Astrocyte (in vitro differentiated cells and primary cell): ENCODE measurements around the gene PRSS57. TPM values are rescaled to one million over a fixed set of nuclear protein-coding genes. Genes with fewer than 3 reads are reported as not detected.

Source experiments
- DNase-seq: peaks from one replicate; pipeline ENCODE4 v3.0.0-alpha.2; 2010; ENCODE audit warnings: low read depth
- FAIRE-seq: peaks from 2 replicates; lab custom pipeline; 2011; peaks lifted over from hg19 to GRCh38; lab: Jason Lieb, UNC
- H2AFZ ChIP-seq: 2 replicates; pipeline ENCODE4 v1.6.0; 2012; ENCODE audit warnings: low read depth, low read length, inconsistent platforms
- H3K27ac ChIP-seq: 2 replicates; pipeline ENCODE4 v1.5.1; 2011; ENCODE audit warnings: low read depth, low read length, inconsistent platforms
- H3K27me3 ChIP-seq: 2 replicates; pipeline ENCODE4 v1.6.0; 2011; ENCODE audit warnings: low read length, inconsistent platforms; ENCODE audit not compliant: insufficient read depth
- H3K36me3 ChIP-seq: 2 replicates; pipeline ENCODE4 v1.5.1; 2011; ENCODE audit warnings: low read length, inconsistent platforms; ENCODE audit not compliant: insufficient read depth
- H3K4me1 ChIP-seq: 2 replicates; pipeline ENCODE4 v1.5.1; 2011; ENCODE audit warnings: low read length, inconsistent platforms; ENCODE audit not compliant: insufficient read depth
- H3K4me2 ChIP-seq: 2 replicates; pipeline ENCODE4 v1.6.0; 2012; ENCODE audit warnings: low read length, inconsistent platforms
- H3K4me3 ChIP-seq: 2 replicates; pipeline ENCODE4 v1.5.1; 2011; ENCODE audit warnings: low read depth, mild to moderate bottlenecking, low read length, inconsistent platforms; ENCODE audit not compliant: insufficient read depth
- H3K79me2 ChIP-seq: 2 replicates; pipeline ENCODE4 v1.6.0; 2012; ENCODE audit warnings: mild to moderate bottlenecking, low read length, inconsistent platforms; ENCODE audit not compliant: insufficient read depth
- H3K9ac ChIP-seq: 2 replicates; pipeline ENCODE4 v1.6.0; 2012; ENCODE audit warnings: mild to moderate bottlenecking, low read length, inconsistent platforms
- H3K9me3 ChIP-seq: 2 replicates; pipeline ENCODE4 v1.5.1; 2012; ENCODE audit warnings: low read depth, mild to moderate bottlenecking, low read length, inconsistent platforms; ENCODE audit not compliant: insufficient read depth
- H4K20me1 ChIP-seq: 2 replicates; pipeline ENCODE4 v1.6.0; 2012; ENCODE audit warnings: low read length, inconsistent platforms; ENCODE audit not compliant: insufficient read depth
- H3K27ac Mint-ChIP-seq: one replicate; pipeline ENCODE4 v1.8.0; 2021; ENCODE audit warnings: mild to moderate bottlenecking, mixed read lengths; ENCODE audit not compliant: unreplicated experiment
- H3K27me3 Mint-ChIP-seq: one replicate; pipeline ENCODE4 v1.8.0; 2021; ENCODE audit warnings: low read depth, mixed read lengths; ENCODE audit not compliant: unreplicated experiment
- H3K36me3 Mint-ChIP-seq: one replicate; pipeline ENCODE4 v1.8.0; 2021; ENCODE audit warnings: low read depth, mixed read lengths; ENCODE audit not compliant: unreplicated experiment
- H3K4me1 Mint-ChIP-seq: one replicate; pipeline ENCODE4 v1.8.0; 2021; ENCODE audit warnings: low read depth, mixed read lengths; ENCODE audit not compliant: unreplicated experiment
- H3K4me3 Mint-ChIP-seq: one replicate; pipeline ENCODE4 v1.8.0; 2021; ENCODE audit warnings: mild to moderate bottlenecking, moderate library complexity, mixed read lengths; ENCODE audit not compliant: unreplicated experiment
- H3K9me3 Mint-ChIP-seq: one replicate; pipeline ENCODE4 v1.8.0; 2021; ENCODE audit warnings: mild to moderate bottlenecking, mixed read lengths; ENCODE audit not compliant: unreplicated experiment
- CTCF ChIP-seq: IDR thresholded peaks from 2 replicates; pipeline ENCODE4 v1.5.1; 2011; ENCODE audit warnings: low read depth, mild to moderate bottlenecking, inconsistent platforms, low read length, moderate library complexity; ENCODE audit not compliant: insufficient read depth
- EZH2 ChIP-seq: IDR thresholded peaks from 2 replicates; pipeline ENCODE4 v1.6.1; 2012; ENCODE audit warnings: mild to moderate bottlenecking, low read length, inconsistent platforms; ENCODE audit not compliant: insufficient read depth
- total RNA-seq: library from RNA; stranded (reverse); gene quantifications from 2 replicates; pipeline ENCODE4 v1.2.1, GENCODE V29; 2021

PRSS57 gene
- total RNA-seq, 1 donor from 2014 or later = not detected

- H3K36me3 ChIP-seq = no peaks in the 10 kb centered on the region
- Mint-ChIP-seq H3K4me3 (no peak overlapping the region), H3K27me3 (peaks cover 3% of the 10 kb centered on the region), H3K9me3 (no peaks in the 10 kb centered on the region), H3K36me3 (peaks cover 2% of the 10 kb centered on the region), H3K4me1 (peaks cover 2% of the 10 kb centered on the region), H3K27ac (no peak overlapping the region)
- no peak overlapping the region for H3K27ac ChIP-seq
- H3K4me3 ChIP-seq = no peak overlapping the region
- H3K9me3 ChIP-seq = no peaks in the 10 kb centered on the region
- FAIRE-seq = no peak
- H3K79me2 ChIP-seq = no peaks in the 10 kb centered on the region
- H2AFZ ChIP-seq = no peak overlapping the region
- H4K20me1 ChIP-seq = peaks cover 3% of the 10 kb centered on the region
- H3K27me3 ChIP-seq = no peaks in the 10 kb centered on the region
- DNase-seq = no peak
- no peak overlapping the region for H3K9ac ChIP-seq
- H3K4me2 ChIP-seq = no peak overlapping the region
- H3K4me1 ChIP-seq = peaks cover 7% of the 10 kb centered on the region
- TF ChIP-seq EZH2 (no peak), CTCF (no peak)
Observed at GRCh38 chr19:643736-644135, 51.5 kb downstream of the PRSS57 start.

DNA sequence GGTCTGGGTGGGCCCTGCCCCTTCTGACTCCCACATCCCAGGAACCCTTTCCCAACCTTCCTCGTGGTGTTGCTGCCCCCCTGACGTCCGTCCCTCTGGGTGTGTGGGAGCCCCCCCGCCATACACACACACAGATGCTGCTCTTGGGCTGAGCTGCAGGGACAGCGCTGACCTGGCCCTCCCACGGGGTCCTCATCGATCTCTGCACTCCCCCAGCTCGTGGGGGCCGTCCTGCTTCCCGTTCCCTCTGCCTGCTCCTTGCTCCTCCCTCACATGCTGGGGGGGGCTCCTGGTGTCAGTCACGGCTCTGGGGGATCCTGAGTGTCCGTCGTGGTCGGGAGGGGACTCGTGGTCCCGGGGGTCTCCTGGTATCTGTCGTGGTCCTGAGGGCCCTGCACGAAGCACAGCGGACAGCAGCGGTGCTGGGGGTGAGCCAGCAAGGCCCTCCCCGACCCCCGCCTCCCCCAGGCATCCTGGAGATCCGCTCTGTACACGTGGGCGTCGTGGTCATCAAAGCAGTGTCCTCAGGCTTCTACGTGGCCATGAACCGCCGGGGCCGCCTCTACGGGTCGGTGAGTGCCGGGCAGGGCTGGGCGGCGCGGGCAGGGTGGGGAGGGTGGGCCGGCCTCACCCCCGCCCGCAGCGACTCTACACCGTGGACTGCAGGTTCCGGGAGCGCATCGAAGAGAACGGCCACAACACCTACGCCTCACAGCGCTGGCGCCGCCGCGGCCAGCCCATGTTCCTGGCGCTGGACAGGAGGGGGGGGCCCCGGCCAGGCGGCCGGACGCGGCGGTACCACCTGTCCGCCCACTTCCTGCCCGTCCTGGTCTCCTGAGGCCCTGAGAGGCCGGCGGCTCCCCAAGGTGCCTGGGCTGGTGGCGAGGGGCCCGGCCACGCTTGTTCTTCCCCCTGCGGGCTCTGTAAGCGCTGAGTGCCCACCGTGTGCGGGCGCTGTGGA is 52.2 kb downstream of the PRSS57 start:
- Mint-ChIP-seq H3K9me3 (no peaks in the 10 kb centered on the region), H3K36me3 (peaks cover 2% of the 10 kb centered on the region), H3K4me3 (no peak overlapping the region), H3K27ac (no peak overlapping the region), H3K27me3 (peaks cover 3% of the 10 kb centered on the region), H3K4me1 (peaks cover 2% of the 10 kb centered on the region)
- H3K9me3 ChIP-seq = no peaks in the 10 kb centered on the region
- no peak for FAIRE-seq
- H3K27ac ChIP-seq = no peak overlapping the region
- no peak for TF ChIP-seq CTCF
- no peak for TF ChIP-seq EZH2
- H2AFZ ChIP-seq = no peak overlapping the region
- H3K4me3 ChIP-seq = no peak overlapping the region
- no peaks in the 10 kb centered on the region for H3K27me3 ChIP-seq
- no peaks in the 10 kb centered on the region for H3K79me2 ChIP-seq
- no peaks in the 10 kb centered on the region for H3K36me3 ChIP-seq
- H3K9ac ChIP-seq = no peak overlapping the region
- H3K4me2 ChIP-seq = no peak overlapping the region
- peaks cover 8% of the 10 kb centered on the region for H3K4me1 ChIP-seq
- no peak for DNase-seq
- H4K20me1 ChIP-seq = peaks cover 3% of the 10 kb centered on the region

DNA sequence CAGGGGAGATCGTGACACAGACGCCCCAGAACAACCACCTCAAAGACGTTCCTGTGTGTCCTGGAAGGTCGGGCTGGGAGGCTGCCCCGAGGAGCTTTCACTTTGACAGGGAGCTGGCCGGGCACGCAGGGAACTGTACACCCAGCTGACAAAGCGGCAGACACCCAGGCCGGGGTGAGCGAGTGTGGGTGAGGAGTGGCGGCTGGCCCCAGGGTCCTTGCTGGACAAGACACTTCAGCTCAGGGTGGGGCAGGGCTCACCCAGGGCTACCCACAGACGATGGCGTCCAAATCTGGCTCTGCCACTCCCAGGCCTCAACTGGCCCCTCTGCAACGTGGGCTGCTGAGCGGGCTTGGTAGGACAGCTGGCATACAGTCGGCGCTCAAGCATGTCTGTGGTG is 53.5 kb downstream of the PRSS57 start:
- Histone ChIP-seq H3K9me3 (no peaks in the 10 kb centered on the region), H2AFZ (no peak overlapping the region), H3K79me2 (no peaks in the 10 kb centered on the region), H3K4me2 (no peak overlapping the region), H3K9ac (no peak overlapping the region), H3K36me3 (no peaks in the 10 kb centered on the region), H3K4me1 (peaks cover 8% of the 10 kb centered on the region), H3K27ac (no peak overlapping the region), H4K20me1 (peaks cover 3% of the 10 kb centered on the region), H3K4me3 (no peak overlapping the region), H3K27me3 (no peaks in the 10 kb centered on the region)
- H3K27ac Mint-ChIP-seq = no peak overlapping the region
- peaks cover 2% of the 10 kb centered on the region for H3K36me3 Mint-ChIP-seq
- H3K9me3 Mint-ChIP-seq = no peaks in the 10 kb centered on the region
- no peak for DNase-seq
- peaks cover 8% of the 10 kb centered on the region for H3K27me3 Mint-ChIP-seq
- no peak overlapping the region for H3K4me3 Mint-ChIP-seq
- FAIRE-seq = no peak
- TF ChIP-seq EZH2 (no peak), CTCF (no peak)
- H3K4me1 Mint-ChIP-seq = peaks cover 2% of the 10 kb centered on the region
